NT2/D1 (cell line): ENCODE data around the gene ATL3.

Experiments used
- DNase-seq: peaks from one replicate; pipeline ENCODE4 v3.0.0-alpha.2; 2011; ENCODE audit warnings: low read depth, low spot score
- H3K27me3 ChIP-seq: 2 replicates; pipeline ENCODE4 v1.6.0; 2011; ENCODE audit warnings: mild to moderate bottlenecking; ENCODE audit not compliant: insufficient read length, insufficient read depth
- H3K36me3 ChIP-seq: 2 replicates; pipeline ENCODE4 v1.6.1; 2011; ENCODE audit warnings: mild to moderate bottlenecking, low read length, mixed read lengths; ENCODE audit not compliant: insufficient read depth, insufficient read length
- H3K4me1 ChIP-seq: 2 replicates; pipeline ENCODE4 v1.5.1; 2011; ENCODE audit not compliant: insufficient read depth, insufficient read length
- H3K4me3 ChIP-seq: 2 replicates; pipeline ENCODE4 v1.5.1; 2011; ENCODE audit warnings: low read depth; ENCODE audit not compliant: insufficient read length
- H3K9ac ChIP-seq: 2 replicates; pipeline ENCODE4 v1.6.0; 2011; ENCODE audit warnings: low read depth; ENCODE audit not compliant: insufficient read length
- H3K9me3 ChIP-seq: 2 replicates; pipeline ENCODE4 v1.5.1; 2011; ENCODE audit warnings: mild to moderate bottlenecking, low read length; ENCODE audit not compliant: insufficient read depth
- SUZ12 ChIP-seq: IDR thresholded peaks from 2 replicates; pipeline ENCODE4 v1.6.1; 2011; ENCODE audit not compliant: insufficient read length, insufficient read depth; ENCODE audit errors: extremely low read depth
- YY1 ChIP-seq: IDR thresholded peaks from 2 replicates; pipeline ENCODE4 v1.6.1; 2011; ENCODE audit not compliant: insufficient read length, insufficient read depth
- ZNF274 ChIP-seq: IDR thresholded peaks from 2 replicates; pipeline ENCODE4 v1.6.1; 2011; ENCODE audit warnings: mild to moderate bottlenecking, low read depth, low read length

Gene ATL3

GRCh38 chr11:63616953-63617352 is 54.2 kb downstream of the ATL3 start:
- Histone ChIP-seq H3K4me3 (no peak overlapping the region), H3K9me3 (no peaks in the 10 kb centered on the region), H3K27me3 (peaks cover 23% of the 10 kb centered on the region), H3K36me3 (no peaks in the 10 kb centered on the region), H3K9ac (no peak overlapping the region), H3K4me1 (no peaks in the 10 kb centered on the region)
- no peak for DNase-seq
- no peak for TF ChIP-seq ZNF274

GRCh38 chr11:63614136-63614671 is 57.0 kb downstream of the ATL3 start, which contains the start of gene PLAAT3:
Gene PLAAT3, minus strand, starts transcription at chr11:63614433. Its CDS starts 419 bp downstream, at chr11:63614014.
- TF ChIP-seq ZNF274 (no peak), YY1 (no peak), SUZ12 (no peak)
- peaks cover 49% of the 10 kb centered on the region for H3K27me3 ChIP-seq
- no peak for DNase-seq
- peak within 1 kb of the TSS; percentile 59 for H3K4me3 ChIP-seq
- no peaks in the 10 kb centered on the region for H3K9me3 ChIP-seq
- H3K36me3 ChIP-seq: no peaks in the 10 kb centered on the region
- peak within 1 kb of the TSS; percentile 51 for H3K9ac ChIP-seq
- H3K4me1 ChIP-seq: peaks cover 8% of the 10 kb centered on the region

GRCh38 chr11:63613517-63614135 is 57.5 kb downstream of the ATL3 start:
- H3K36me3 ChIP-seq: no peaks in the 10 kb centered on the region
- H3K4me1 ChIP-seq: peaks cover 8% of the 10 kb centered on the region
- peak overlapping the region; percentile 59 for H3K4me3 ChIP-seq
- DNase-seq: no peak
- TF ChIP-seq SUZ12 (no peak), ZNF274 (no peak), YY1 (no peak)
- H3K9me3 ChIP-seq: no peaks in the 10 kb centered on the region
- H3K27me3 ChIP-seq: peaks cover 49% of the 10 kb centered on the region
- H3K9ac ChIP-seq: peak overlapping the region; percentile 51

- peaks cover 8% of the 10 kb centered on the region for H3K4me1 ChIP-seq
- no peaks in the 10 kb centered on the region for H3K9me3 ChIP-seq
- DNase-seq: no peak
- H3K36me3 ChIP-seq: no peaks in the 10 kb centered on the region
- H3K9ac ChIP-seq: no peak overlapping the region
- TF ChIP-seq ZNF274 (no peak), SUZ12 (no peak), YY1 (no peak)
- peaks cover 49% of the 10 kb centered on the region for H3K27me3 ChIP-seq
- no peak overlapping the region for H3K4me3 ChIP-seq
Observed at GRCh38 chr11:63612181-63612580, 59.0 kb downstream of the ATL3 start.

GRCh38 chr11:63611395-63611747 is 59.8 kb downstream of the ATL3 start:
- DNase-seq: no peak
- no peak overlapping the region for H3K9ac ChIP-seq
- H3K27me3 ChIP-seq: peaks cover 49% of the 10 kb centered on the region
- TF ChIP-seq ZNF274: no peak
- TF ChIP-seq SUZ12: no peak
- no peak for TF ChIP-seq YY1
- no peaks in the 10 kb centered on the region for H3K9me3 ChIP-seq
- H3K36me3 ChIP-seq: no peaks in the 10 kb centered on the region
- H3K4me3 ChIP-seq: no peak overlapping the region
- H3K4me1 ChIP-seq: peaks cover 11% of the 10 kb centered on the region

GRCh38 chr11:63610604-63611394 is 60.4 kb downstream of the ATL3 start:
- peak; percentile 49 for DNase-seq
- Histone ChIP-seq H3K4me1 (peaks cover 11% of the 10 kb centered on the region), H3K9ac (no peak overlapping the region), H3K9me3 (no peaks in the 10 kb centered on the region), H3K27me3 (peaks cover 49% of the 10 kb centered on the region), H3K36me3 (no peaks in the 10 kb centered on the region), H3K4me3 (no peak overlapping the region)
- TF ChIP-seq SUZ12: no peak
- no peak for TF ChIP-seq YY1
- TF ChIP-seq ZNF274: no peak

- no peak for DNase-seq
- H3K4me3 ChIP-seq: no peak overlapping the region
- peaks cover 49% of the 10 kb centered on the region for H3K27me3 ChIP-seq
- H3K4me1 ChIP-seq: peaks cover 11% of the 10 kb centered on the region
- no peaks in the 10 kb centered on the region for H3K36me3 ChIP-seq
- H3K9me3 ChIP-seq: no peaks in the 10 kb centered on the region
- TF ChIP-seq ZNF274 (no peak), YY1 (no peak), SUZ12 (no peak)
- H3K9ac ChIP-seq: no peak overlapping the region
Observed at GRCh38 chr11:63609971-63610580, 61.1 kb downstream of the ATL3 start.
